ENCODE data around the gene SEC63.

DNA sequence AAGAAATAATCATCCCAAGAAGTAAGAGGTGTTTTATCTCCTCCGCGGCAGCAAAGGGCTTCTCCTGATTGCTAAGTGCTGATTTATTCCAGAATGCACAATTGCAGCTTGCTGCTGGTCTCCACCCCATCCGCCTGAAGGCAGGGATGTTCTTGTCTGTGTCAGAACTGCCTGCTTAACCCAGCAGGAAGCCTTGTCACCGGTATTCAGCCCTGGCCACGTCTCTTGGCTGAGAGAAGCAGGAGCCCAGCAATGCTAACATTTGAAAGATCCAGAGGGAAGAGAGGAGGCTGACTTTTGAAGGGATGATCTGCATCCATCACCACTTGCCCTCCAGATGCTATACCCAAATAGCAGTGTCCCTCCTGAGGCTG is 138.1 kb downstream of the SEC63 start:
- TF ChIP-seq, protein P1, sequence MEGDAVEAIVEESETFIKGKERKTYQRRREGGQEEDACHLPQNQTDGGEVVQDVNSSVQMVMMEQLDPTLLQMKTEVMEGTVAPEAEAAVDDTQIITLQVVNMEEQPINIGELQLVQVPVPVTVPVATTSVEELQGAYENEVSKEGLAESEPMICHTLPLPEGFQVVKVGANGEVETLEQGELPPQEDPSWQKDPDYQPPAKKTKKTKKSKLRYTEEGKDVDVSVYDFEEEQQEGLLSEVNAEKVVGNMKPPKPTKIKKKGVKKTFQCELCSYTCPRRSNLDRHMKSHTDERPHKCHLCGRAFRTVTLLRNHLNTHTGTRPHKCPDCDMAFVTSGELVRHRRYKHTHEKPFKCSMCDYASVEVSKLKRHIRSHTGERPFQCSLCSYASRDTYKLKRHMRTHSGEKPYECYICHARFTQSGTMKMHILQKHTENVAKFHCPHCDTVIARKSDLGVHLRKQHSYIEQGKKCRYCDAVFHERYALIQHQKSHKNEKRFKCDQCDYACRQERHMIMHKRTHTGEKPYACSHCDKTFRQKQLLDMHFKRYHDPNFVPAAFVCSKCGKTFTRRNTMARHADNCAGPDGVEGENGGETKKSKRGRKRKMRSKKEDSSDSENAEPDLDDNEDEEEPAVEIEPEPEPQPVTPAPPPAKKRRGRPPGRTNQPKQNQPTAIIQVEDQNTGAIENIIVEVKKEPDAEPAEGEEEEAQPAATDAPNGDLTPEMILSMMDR (conservative IDR thresholded peaks at IDR 0.05) = no peak
- TF ChIP-seq EZH2 (IDR thresholded peaks at IDR 0.05; ENCODE audit: low read depth) = no peak

All from PC-9 (cell line).